HL-60 (cell line): Measurements from ENCODE around the gene MIB1.

Source experiments
- GABPA ChIP-seq: IDR thresholded peaks from 2 replicates; pipeline ENCODE4 v1.6.1; 2012; ENCODE audit warnings: low read depth
- POLR2AphosphoS5 ChIP-seq: IDR thresholded peaks from 2 replicates; pipeline ENCODE4 v1.6.1; 2012; ENCODE audit warnings: low read depth
- TF ChIP-seq, protein P1 (sequence below): IDR thresholded peaks from one replicate; pipeline ENCODE4 v1.5.1; 2011; ENCODE audit warnings: low read length, control low read depth, inconsistent platforms; ENCODE audit not compliant: insufficient read depth
- TF ChIP-seq, protein P2 (sequence below): IDR thresholded peaks from 2 replicates; pipeline ENCODE4 v1.6.1; 2012; ENCODE audit warnings: low read depth; ENCODE audit not compliant: insufficient replicate concordance

DNA sequence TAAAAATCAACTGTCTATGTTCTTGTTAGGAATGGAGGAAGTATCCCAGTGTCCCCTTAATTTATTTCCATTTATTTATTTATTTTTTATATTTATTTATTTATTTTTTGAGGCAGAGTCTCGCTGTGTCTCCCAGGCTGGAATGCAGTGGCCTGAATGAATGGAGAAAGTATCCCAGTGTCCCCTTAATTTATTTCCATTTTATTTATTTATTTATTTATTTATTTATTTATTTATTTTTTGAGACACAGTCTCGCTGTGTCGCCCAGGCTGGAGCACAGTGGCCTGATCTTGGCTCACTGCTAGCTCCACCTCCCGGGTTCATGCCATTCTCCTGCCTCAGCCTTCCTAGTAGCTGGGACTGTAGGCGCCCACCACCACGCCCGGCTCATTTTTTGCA lies 34.1 kb downstream of the MIB1 start:
- TF ChIP-seq, protein P1, sequence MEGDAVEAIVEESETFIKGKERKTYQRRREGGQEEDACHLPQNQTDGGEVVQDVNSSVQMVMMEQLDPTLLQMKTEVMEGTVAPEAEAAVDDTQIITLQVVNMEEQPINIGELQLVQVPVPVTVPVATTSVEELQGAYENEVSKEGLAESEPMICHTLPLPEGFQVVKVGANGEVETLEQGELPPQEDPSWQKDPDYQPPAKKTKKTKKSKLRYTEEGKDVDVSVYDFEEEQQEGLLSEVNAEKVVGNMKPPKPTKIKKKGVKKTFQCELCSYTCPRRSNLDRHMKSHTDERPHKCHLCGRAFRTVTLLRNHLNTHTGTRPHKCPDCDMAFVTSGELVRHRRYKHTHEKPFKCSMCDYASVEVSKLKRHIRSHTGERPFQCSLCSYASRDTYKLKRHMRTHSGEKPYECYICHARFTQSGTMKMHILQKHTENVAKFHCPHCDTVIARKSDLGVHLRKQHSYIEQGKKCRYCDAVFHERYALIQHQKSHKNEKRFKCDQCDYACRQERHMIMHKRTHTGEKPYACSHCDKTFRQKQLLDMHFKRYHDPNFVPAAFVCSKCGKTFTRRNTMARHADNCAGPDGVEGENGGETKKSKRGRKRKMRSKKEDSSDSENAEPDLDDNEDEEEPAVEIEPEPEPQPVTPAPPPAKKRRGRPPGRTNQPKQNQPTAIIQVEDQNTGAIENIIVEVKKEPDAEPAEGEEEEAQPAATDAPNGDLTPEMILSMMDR, result no peak
- TF ChIP-seq GABPA, result no peak
- TF ChIP-seq, protein P2, sequence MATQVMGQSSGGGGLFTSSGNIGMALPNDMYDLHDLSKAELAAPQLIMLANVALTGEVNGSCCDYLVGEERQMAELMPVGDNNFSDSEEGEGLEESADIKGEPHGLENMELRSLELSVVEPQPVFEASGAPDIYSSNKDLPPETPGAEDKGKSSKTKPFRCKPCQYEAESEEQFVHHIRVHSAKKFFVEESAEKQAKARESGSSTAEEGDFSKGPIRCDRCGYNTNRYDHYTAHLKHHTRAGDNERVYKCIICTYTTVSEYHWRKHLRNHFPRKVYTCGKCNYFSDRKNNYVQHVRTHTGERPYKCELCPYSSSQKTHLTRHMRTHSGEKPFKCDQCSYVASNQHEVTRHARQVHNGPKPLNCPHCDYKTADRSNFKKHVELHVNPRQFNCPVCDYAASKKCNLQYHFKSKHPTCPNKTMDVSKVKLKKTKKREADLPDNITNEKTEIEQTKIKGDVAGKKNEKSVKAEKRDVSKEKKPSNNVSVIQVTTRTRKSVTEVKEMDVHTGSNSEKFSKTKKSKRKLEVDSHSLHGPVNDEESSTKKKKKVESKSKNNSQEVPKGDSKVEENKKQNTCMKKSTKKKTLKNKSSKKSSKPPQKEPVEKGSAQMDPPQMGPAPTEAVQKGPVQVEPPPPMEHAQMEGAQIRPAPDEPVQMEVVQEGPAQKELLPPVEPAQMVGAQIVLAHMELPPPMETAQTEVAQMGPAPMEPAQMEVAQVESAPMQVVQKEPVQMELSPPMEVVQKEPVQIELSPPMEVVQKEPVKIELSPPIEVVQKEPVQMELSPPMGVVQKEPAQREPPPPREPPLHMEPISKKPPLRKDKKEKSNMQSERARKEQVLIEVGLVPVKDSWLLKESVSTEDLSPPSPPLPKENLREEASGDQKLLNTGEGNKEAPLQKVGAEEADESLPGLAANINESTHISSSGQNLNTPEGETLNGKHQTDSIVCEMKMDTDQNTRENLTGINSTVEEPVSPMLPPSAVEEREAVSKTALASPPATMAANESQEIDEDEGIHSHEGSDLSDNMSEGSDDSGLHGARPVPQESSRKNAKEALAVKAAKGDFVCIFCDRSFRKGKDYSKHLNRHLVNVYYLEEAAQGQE, result no peak
- no peak for TF ChIP-seq POLR2AphosphoS5
